22Rv1 (cell line): ENCODE results near the gene TP53RK.

Experiments used
- ZFX ChIP-seq: fragments of 450-650 bp; IDR thresholded peaks from 2 replicates; pipeline ENCODE4 v1.6.1; 2017; ENCODE audit warnings: antibody characterized with exemption, borderline replicate concordance
- TF ChIP-seq, protein P1 (sequence below): fragments of 450-650 bp; IDR thresholded peaks from 2 replicates; pipeline ENCODE4 v1.5.1; 2017; ENCODE audit warnings: mild to moderate bottlenecking

- TF ChIP-seq, protein P1, sequence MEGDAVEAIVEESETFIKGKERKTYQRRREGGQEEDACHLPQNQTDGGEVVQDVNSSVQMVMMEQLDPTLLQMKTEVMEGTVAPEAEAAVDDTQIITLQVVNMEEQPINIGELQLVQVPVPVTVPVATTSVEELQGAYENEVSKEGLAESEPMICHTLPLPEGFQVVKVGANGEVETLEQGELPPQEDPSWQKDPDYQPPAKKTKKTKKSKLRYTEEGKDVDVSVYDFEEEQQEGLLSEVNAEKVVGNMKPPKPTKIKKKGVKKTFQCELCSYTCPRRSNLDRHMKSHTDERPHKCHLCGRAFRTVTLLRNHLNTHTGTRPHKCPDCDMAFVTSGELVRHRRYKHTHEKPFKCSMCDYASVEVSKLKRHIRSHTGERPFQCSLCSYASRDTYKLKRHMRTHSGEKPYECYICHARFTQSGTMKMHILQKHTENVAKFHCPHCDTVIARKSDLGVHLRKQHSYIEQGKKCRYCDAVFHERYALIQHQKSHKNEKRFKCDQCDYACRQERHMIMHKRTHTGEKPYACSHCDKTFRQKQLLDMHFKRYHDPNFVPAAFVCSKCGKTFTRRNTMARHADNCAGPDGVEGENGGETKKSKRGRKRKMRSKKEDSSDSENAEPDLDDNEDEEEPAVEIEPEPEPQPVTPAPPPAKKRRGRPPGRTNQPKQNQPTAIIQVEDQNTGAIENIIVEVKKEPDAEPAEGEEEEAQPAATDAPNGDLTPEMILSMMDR: no peak
- no peak for TF ChIP-seq ZFX
Measured at GRCh38 chr20:46657137-46657536, 32.1 kb downstream of the TP53RK start.
